C4-2B (cell line): ENCODE measurements around the gene MLEC.
A peak's percentile ranks its signal among the peaks of the same experiment; 100 is the strongest.

Source experiments
- H3K27ac ChIP-seq: fragments of 450-650 bp; 2 replicates; pipeline ENCODE4 v1.5.1; 2017
- CTCF ChIP-seq: fragments of 450-650 bp; conservative IDR thresholded peaks from 2 replicates; pipeline ENCODE4 v1.5.1; 2017; ENCODE audit warnings: mild to moderate bottlenecking
- ZFX ChIP-seq: fragments of 450-650 bp; IDR thresholded peaks from 2 replicates; pipeline ENCODE4 v1.6.1; 2017

The MLEC gene

GRCh38 chr12:120678572-120678971 lies 8.4 kb upstream of the MLEC start:
- TF ChIP-seq ZFX, result no peak
- no peak for TF ChIP-seq CTCF
- peak overlapping the region; percentile 84 for H3K27ac ChIP-seq

- no peak overlapping the region; the same call in 1 of the 2 replicates for H3K27ac ChIP-seq
- TF ChIP-seq CTCF, result no peak
- no peak for TF ChIP-seq ZFX
These were observed 6.7 kb upstream of the MLEC start for GRCh38 chr12:120680165-120680738.

- no peak overlapping the region; the same call in 1 of the 2 replicates for H3K27ac ChIP-seq
- TF ChIP-seq CTCF (no peak), ZFX (no peak)
These were observed 2.4 kb upstream of the MLEC start for GRCh38 chr12:120684523-120684932.

GRCh38 chr12:120685522-120685921 lies 1.4 kb upstream of the MLEC start:
- no peak for TF ChIP-seq CTCF
- TF ChIP-seq ZFX, result no peak
- no peak overlapping the region; the same call in 1 of the 2 replicates for H3K27ac ChIP-seq

- H3K27ac ChIP-seq, result peak overlapping the region; percentile 91
- TF ChIP-seq CTCF (no peak), ZFX (no peak)
These were observed 729 bp upstream of the MLEC start for GRCh38 chr12:120686151-120686689.

- TF ChIP-seq ZFX (peak; percentile 61; the same call in 1 of the 2 replicates), CTCF (no peak)
- peak overlapping the region; percentile 91 for H3K27ac ChIP-seq
These were observed 785 bp downstream of the MLEC start for GRCh38 chr12:120687578-120688289.

- no peak for TF ChIP-seq ZFX
- TF ChIP-seq CTCF, result no peak
- peak overlapping the region; percentile 91 for H3K27ac ChIP-seq
These were observed 1.6 kb downstream of the MLEC start for GRCh38 chr12:120688527-120689071.
